GM19455 (cell line): ENCODE data around the gene BGN.

Experiments
- ATAC-seq: cut with Tn5 transposase; IDR thresholded peaks from one replicate; pipeline ENCODE4 v1.9.1; 2021; ENCODE audit not compliant: unreplicated experiment

BGN gene

GRCh38 chrX:153481043-153481442 is 13.7 kb upstream of the BGN start:
- ATAC-seq = no peak

GRCh38 chrX:153482376-153483015 is 12.3 kb upstream of the BGN start:
- ATAC-seq = no peak

GRCh38 chrX:153485396-153486080 is 9.2 kb upstream of the BGN start:
- no peak for ATAC-seq

GRCh38 chrX:153486171-153486570 is 8.6 kb upstream of the BGN start:
- ATAC-seq = no peak

- ATAC-seq = no peak
Measured at GRCh38 chrX:153487590-153488071, 7.1 kb upstream of the BGN start.

GRCh38 chrX:153488231-153488914 is 6.4 kb upstream of the BGN start:
- ATAC-seq = no peak

GRCh38 chrX:153490217-153490930 is 4.4 kb upstream of the BGN start:
- no peak for ATAC-seq

GRCh38 chrX:153491351-153491914 is 3.3 kb upstream of the BGN start:
- ATAC-seq = no peak

GRCh38 chrX:153491918-153492317 is 2.9 kb upstream of the BGN start:
- no peak for ATAC-seq

- ATAC-seq = no peak
Measured at GRCh38 chrX:153492543-153492942, 2.2 kb upstream of the BGN start.

GRCh38 chrX:153493085-153493484 is 1.7 kb upstream of the BGN start:
- no peak for ATAC-seq

- no peak for ATAC-seq
Measured at GRCh38 chrX:153494061-153494460, 719 bp upstream of the BGN start.

- ATAC-seq = no peak
Measured at GRCh38 chrX:153495362-153495751, 577 bp downstream of the BGN start.

- ATAC-seq = no peak
Measured at GRCh38 chrX:153495903-153496589, 1.3 kb downstream of the BGN start.

- ATAC-seq = no peak
Measured at GRCh38 chrX:153496590-153496959, 1.8 kb downstream of the BGN start.

- ATAC-seq = no peak
Measured at GRCh38 chrX:153498453-153498852, 3.7 kb downstream of the BGN start.

- no peak for ATAC-seq
Measured at GRCh38 chrX:153499341-153499740, 4.6 kb downstream of the BGN start.

GRCh38 chrX:153499876-153500275 is 5.1 kb downstream of the BGN start:
- no peak for ATAC-seq

GRCh38 chrX:153500676-153501280 is 6.0 kb downstream of the BGN start:
- ATAC-seq = no peak

- no peak for ATAC-seq
Measured at GRCh38 chrX:153501530-153501929, 6.8 kb downstream of the BGN start.
